C4-2B (cell line): ENCODE results near the gene HMX3.

ENCODE experiments used
- H3K27ac ChIP-seq: fragments of 450-650 bp; 2 replicates; pipeline ENCODE4 v1.5.1; 2017
- CTCF ChIP-seq: fragments of 450-650 bp; conservative IDR thresholded peaks from 2 replicates; pipeline ENCODE4 v1.5.1; 2017; ENCODE audit warnings: mild to moderate bottlenecking
- ZFX ChIP-seq: fragments of 450-650 bp; IDR thresholded peaks from 2 replicates; pipeline ENCODE4 v1.6.1; 2017

HMX3 gene

GRCh38 chr10:123135415-123136141 lies at the start of gene HMX3:
Gene HMX3 (plus strand): TSS chr10:123135970. CDS start chr10:123136051, 81 bp downstream.
- TF ChIP-seq ZFX (no peak), CTCF (no peak)
- no peak within 1 kb of the TSS for H3K27ac ChIP-seq

GRCh38 chr10:123086281-123086680 lies 49.5 kb upstream of the HMX3 start:
- no peak overlapping the region for H3K27ac ChIP-seq
- TF ChIP-seq ZFX = no peak
- no peak for TF ChIP-seq CTCF

GRCh38 chr10:123087348-123087747 lies 48.4 kb upstream of the HMX3 start:
- TF ChIP-seq CTCF (no peak), ZFX (no peak)
- H3K27ac ChIP-seq = no peak overlapping the region

GRCh38 chr10:123087786-123088185 lies 48.0 kb upstream of the HMX3 start:
- TF ChIP-seq CTCF (no peak), ZFX (no peak)
- no peak overlapping the region for H3K27ac ChIP-seq

GRCh38 chr10:123092635-123093414 lies 42.9 kb upstream of the HMX3 start:
- TF ChIP-seq ZFX (no peak), CTCF (no peak)
- no peak overlapping the region for H3K27ac ChIP-seq

GRCh38 chr10:123093489-123093888 lies 42.3 kb upstream of the HMX3 start:
- TF ChIP-seq CTCF (no peak), ZFX (no peak)
- no peak overlapping the region for H3K27ac ChIP-seq

GRCh38 chr10:123096452-123096851 lies 39.3 kb upstream of the HMX3 start:
- H3K27ac ChIP-seq = no peak overlapping the region
- TF ChIP-seq ZFX (no peak), CTCF (no peak)
